ENCODE results near the gene SIX2.

DNA sequence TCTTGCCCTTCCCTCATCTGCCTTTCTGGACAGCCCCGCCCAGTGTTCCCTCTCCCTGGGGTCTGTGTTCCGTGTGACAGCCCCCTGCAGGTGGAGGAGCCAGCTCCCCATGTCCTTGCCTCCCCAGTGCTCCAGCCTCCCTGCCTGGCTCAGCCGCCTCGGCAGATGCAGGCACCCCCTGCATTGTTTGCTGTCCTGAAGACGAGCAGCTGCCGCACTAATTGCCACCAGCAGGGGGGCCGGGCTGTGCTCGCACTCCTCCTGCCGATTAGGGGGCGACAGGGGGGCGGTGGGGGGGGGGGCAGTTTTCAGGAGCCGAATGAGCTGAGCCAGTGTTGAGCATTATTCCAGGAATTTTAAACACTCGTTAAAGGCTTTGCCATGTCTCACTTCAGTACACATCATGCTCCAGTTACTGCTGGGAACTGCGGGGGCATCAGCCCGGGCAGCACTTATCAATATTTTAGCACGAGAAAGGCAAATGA, 44.5 kb downstream of the SIX2 start:
- TF ChIP-seq POLR2A (IDR thresholded peaks at IDR 0.05; ENCODE audit: low read depth, low read length) (no peak), SPI1 (IDR thresholded peaks at IDR 0.05; ENCODE audit: low read depth, low read length) (no peak), PAX5 (IDR thresholded peaks at IDR 0.05; ENCODE audit: insufficient read depth, low read length, severe bottlenecking) (no peak), POU2F2 (IDR thresholded peaks at IDR 0.05; ENCODE audit: low read depth, low read length) (no peak)
